AG04450 (cell line): ENCODE measurements around the gene DNMT3B. TPM values are rescaled to one million over a fixed set of nuclear protein-coding genes. Genes with fewer than 3 reads are reported as not detected.

Experiments
- CTCF ChIA-PET: fragments of 300-600, 350-600 bp; formaldehyde crosslinking; extraction: SDS; loops from one replicate; lab custom pipeline; 2022; ENCODE audit warnings: antibody characterized with exemption, inconsistent platforms; lab: Charles Lee
- POLR2A ChIA-PET: fragments of 350-600 bp; formaldehyde crosslinking; extraction: SDS; loops from one replicate; lab custom pipeline; 2021; ENCODE audit warnings: antibody characterized with exemption, inconsistent platforms; lab: Yijun Ruan, JAX
- DNase-seq: peaks from one replicate; pipeline ENCODE4 v3.0.0-alpha.2; 2011; ENCODE audit warnings: low read depth, low spot score
- H3K27ac ChIP-seq: one replicate; pipeline ENCODE4 v1.5.1; 2012; ENCODE audit warnings: low read depth, low read length, control low read depth
- H3K27me3 ChIP-seq: one replicate; pipeline ENCODE4 v1.6.0; 2012; ENCODE audit warnings: low read length; ENCODE audit not compliant: control insufficient read depth, insufficient read depth
- H3K4me3 ChIP-seq: 2 replicates; pipeline ENCODE4 v1.5.1; 2011; ENCODE audit warnings: mild to moderate bottlenecking, low read depth, low read length, control low read depth
- H3K9me3 ChIP-seq: 2 replicates; pipeline ENCODE4 v1.5.1; 2012; ENCODE audit warnings: low read length; ENCODE audit not compliant: control insufficient read depth, insufficient read depth
- CTCF ChIP-seq: IDR thresholded peaks from 2 replicates; pipeline ENCODE4 v1.5.1; 2011; ENCODE audit warnings: low read depth, low read length, control low read depth, inconsistent platforms
- polyA plus RNA-seq: library from polyadenylated mRNA; depleted of rRNA; stranded (reverse); fragments of >200 nt; gene quantifications from 2 replicates; pipeline ENCODE4 v1.2.3, GENCODE V29; 2011

DNMT3B gene
- polyA plus RNA-seq, 1 experiment, result 1.8 TPM

- POLR2A ChIA-PET, result no interaction called here
- Histone ChIP-seq H3K27ac (no peak overlapping the region), H3K4me3 (no peak overlapping the region), H3K9me3 (no peaks in the 10 kb centered on the region), H3K27me3 (no peaks in the 10 kb centered on the region)
- TF ChIP-seq CTCF, result no peak
- no peak for DNase-seq
- CTCF ChIA-PET, result no interaction called here
Observed at GRCh38 chr20:32805721-32806120, 43.5 kb downstream of the DNMT3B start.

GRCh38 chr20:32806356-32806755 is 44.2 kb downstream of the DNMT3B start:
- Histone ChIP-seq H3K9me3 (no peaks in the 10 kb centered on the region), H3K4me3 (no peak overlapping the region), H3K27ac (no peak overlapping the region), H3K27me3 (no peaks in the 10 kb centered on the region)
- TF ChIP-seq CTCF, result no peak
- DNase-seq, result no peak
- ChIA-PET POLR2A (no interaction called here), CTCF (no interaction called here)

GRCh38 chr20:32807706-32808105 is 45.5 kb downstream of the DNMT3B start:
- H3K27me3 ChIP-seq, result no peaks in the 10 kb centered on the region
- H3K9me3 ChIP-seq, result no peaks in the 10 kb centered on the region
- POLR2A ChIA-PET, result no interaction called here
- CTCF ChIA-PET, result no interaction called here
- no peak overlapping the region for H3K27ac ChIP-seq
- no peak for TF ChIP-seq CTCF
- no peak for DNase-seq
- no peak overlapping the region for H3K4me3 ChIP-seq

- Histone ChIP-seq H3K27ac (no peak overlapping the region), H3K27me3 (no peaks in the 10 kb centered on the region), H3K4me3 (no peak overlapping the region), H3K9me3 (no peaks in the 10 kb centered on the region)
- no peak for DNase-seq
- ChIA-PET POLR2A (no interaction called here), CTCF (interaction anchor here (1.4 to 1.6 kb wide), 2 partner anchors 18 to 30 kb away, joined by 4 to 8 read pairs; no protein-coding TSS in a partner anchor)
- no peak for TF ChIP-seq CTCF
Observed at GRCh38 chr20:32808438-32808837, 46.3 kb downstream of the DNMT3B start.

DNA sequence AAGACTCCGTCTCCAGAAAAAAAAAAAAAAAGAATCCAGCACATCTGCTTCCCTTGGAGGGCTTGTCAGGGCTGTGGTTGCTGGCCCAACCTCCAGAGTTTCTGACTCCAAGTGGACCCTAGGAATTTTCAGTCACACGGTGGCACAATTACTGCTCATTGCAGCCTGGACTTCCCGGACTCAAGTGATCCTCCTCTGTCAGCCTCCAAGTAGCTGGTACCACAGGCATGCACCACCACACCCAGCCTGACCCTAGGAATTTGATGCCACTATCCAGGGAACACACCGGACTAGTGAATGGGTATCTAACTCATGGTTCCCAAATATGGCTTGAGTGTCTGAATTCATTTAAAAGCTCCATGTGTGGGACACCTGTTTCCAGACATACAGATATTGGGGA is 47.7 kb downstream of the DNMT3B start:
- H3K27me3 ChIP-seq, result no peaks in the 10 kb centered on the region
- H3K4me3 ChIP-seq, result no peak overlapping the region
- no peaks in the 10 kb centered on the region for H3K9me3 ChIP-seq
- ChIA-PET POLR2A (no interaction called here), CTCF (interaction anchor here (0.6 to 1.6 kb wide), 3 partner anchors 20 to 32 kb away, joined by 3 to 4 read pairs (median 3); no protein-coding TSS in a partner anchor)
- H3K27ac ChIP-seq, result no peak overlapping the region
- no peak for TF ChIP-seq CTCF
- DNase-seq, result no peak
